IPS DF 4.7 (cell line): ENCODE data around the gene EPS8L3.
"Not testable (repeated sequence)": the region's sequence is repeated elsewhere in the genome, so short reads cannot be mapped to it uniquely, and the experiment has no call there.

Source experiments
- DNase-seq: peaks from one replicate; pipeline ENCODE4 v3.0.0-alpha.2; 2013; ENCODE audit warnings: low spot score; ENCODE audit errors: extremely low read depth

The EPS8L3 gene

GRCh38 chr1:109764561-109765482, 1.1 kb upstream of the EPS8L3 start:
- no peak for DNase-seq

GRCh38 chr1:109762821-109763645, 690 bp downstream of the EPS8L3 start:
- no peak for DNase-seq

- DNase-seq = no peak
These were observed 1.6 kb downstream of the EPS8L3 start for GRCh38 chr1:109762039-109762585.

- DNase-seq = no peak
These were observed 2.3 kb downstream of the EPS8L3 start for GRCh38 chr1:109761227-109762038.

- DNase-seq = no peak
These were observed 3.0 kb downstream of the EPS8L3 start for GRCh38 chr1:109760581-109761226.

- DNase-seq = no peak
These were observed 4.0 kb downstream of the EPS8L3 start for GRCh38 chr1:109759513-109760334.

- no peak for DNase-seq
These were observed 5.6 kb downstream of the EPS8L3 start for GRCh38 chr1:109757936-109758786.

GRCh38 chr1:109756848-109757521, 6.7 kb downstream of the EPS8L3 start:
- no peak for DNase-seq

- not testable (repeated sequence) for DNase-seq
These were observed 7.4 kb downstream of the EPS8L3 start for GRCh38 chr1:109756325-109756724.

- no peak for DNase-seq
These were observed 9.0 kb downstream of the EPS8L3 start for GRCh38 chr1:109754738-109755137.

- DNase-seq = no peak
These were observed 12.0 kb downstream of the EPS8L3 start for GRCh38 chr1:109751531-109752260.

- DNase-seq = no peak
These were observed 12.8 kb downstream of the EPS8L3 start for GRCh38 chr1:109750920-109751319.

GRCh38 chr1:109750241-109750882, 13.4 kb downstream of the EPS8L3 start:
- DNase-seq = no peak

- DNase-seq = no peak
These were observed 14.5 kb downstream of the EPS8L3 start for GRCh38 chr1:109749221-109749620.

GRCh38 chr1:109748311-109748710, 15.4 kb downstream of the EPS8L3 start:
- DNase-seq = not testable (repeated sequence)

GRCh38 chr1:109740615-109741373, 22.9 kb downstream of the EPS8L3 start, which contains the start of gene GSTM3:
TSS of gene GSTM3 (minus strand) at chr1:109741038. CDS start at chr1:109740287, 751 bp downstream.
- DNase-seq = no peak
